Upper lobe of left lung (tissue), 4 donors: ENCODE data around the gene ZNF397.

ENCODE experiments used
- CTCF ChIP-seq, 6 experiments: fragments of 450-650 bp in 4 of 6; fragments of 200-600 bp in 2 of 6; sonication (generic) in 2 of 6; IDR thresholded peaks; one replicate each; pipeline ENCODE4 v1.5.1; 2016 to 2019; ENCODE audit warnings: antibody characterized with exemption in 6 of 6
- EP300 ChIP-seq, 4 donors: sonication (generic); formaldehyde crosslinking; IDR thresholded peaks; one replicate each; pipeline ENCODE4 v1.5.1; 2017; ENCODE audit warnings: antibody characterized with exemption in 4 of 4, control low read depth in 2 of 4
- POLR2A ChIP-seq, 4 donors: fragments of 450-650 bp; IDR thresholded peaks; one replicate each; pipeline ENCODE4 v1.5.1; 2016 to 2017; ENCODE audit warnings: antibody characterized with exemption in 4 of 4, mild to moderate bottlenecking in 2 of 4
- POLR2AphosphoS5 ChIP-seq, 2 donors: sonication (generic); formaldehyde crosslinking; IDR thresholded peaks; one replicate each; pipeline ENCODE4 v1.5.1; 2017; ENCODE audit warnings: antibody characterized with exemption in 2 of 2

GRCh38 chr18:35283923-35284794 lies 43.3 kb downstream of the ZNF397 start:
- TF ChIP-seq POLR2AphosphoS5 (IDR thresholded peaks at IDR 0.05), result no peak
- TF ChIP-seq CTCF (IDR thresholded peaks at IDR 0.05), result no peak
- no peak for TF ChIP-seq POLR2A (IDR thresholded peaks at IDR 0.05)
- TF ChIP-seq EP300 (IDR thresholded peaks at IDR 0.05), result no peak
